K562 (cell line): Measurements from ENCODE around the gene CBX8. TPM values are rescaled to one million over a fixed set of nuclear protein-coding genes. Genes with fewer than 3 reads are reported as not detected.

Source experiments
- ATAC-seq: fragments of 200-7000 bp; cut with Tn5 transposase; 3 replicates; pipeline ENCODE4 v1.9.1; 2020; ENCODE audit warnings: moderate library complexity
- BruUV-seq: library from RNA; stranded (reverse); fragments of 400-500 nt; replicated peaks from 2 replicates; lab custom pipeline; 2021; lab: Mats Ljungman, UMichigan
- CTCF ChIA-PET: fragments of 300-600 bp; formaldehyde crosslinking; extraction: SDS; loops from one replicate; lab custom pipeline; 2021; ENCODE audit warnings: low intra/inter-chr PET ratio; lab: Yijun Ruan, JAX
- POLR2A ChIA-PET: fragments of 300-600, 350-650 bp; sonication (Branson Sonifier 250); formaldehyde crosslinking; extraction: SDS; loops from one replicate; lab custom pipeline; 2021; ENCODE audit warnings: antibody characterized with exemption, inconsistent platforms; lab: Yijun Ruan, JAX
- DNase-seq, 4 experiments: peaks; one replicate each; pipeline versions ENCODE4 v3.0.0 to v3.0.0-alpha.2; 2011 to 2018; ENCODE audit warnings: low spot score in 3 of 4, mixed read lengths in 3 of 4; ENCODE audit errors: extremely low read depth in 1 of 4
- FAIRE-seq: peaks from 2 replicates; lab custom pipeline; 2011; peaks lifted over from hg19 to GRCh38; lab: Jason Lieb, UNC
- H2AFZ ChIP-seq: 2 replicates; pipeline ENCODE4 v1.6.0; 2011; ENCODE audit warnings: low read depth, low read length, control low read depth, inconsistent platforms
- H3K27ac ChIP-seq: fragments of 200-600 bp; 3 replicates; pipeline ENCODE4 v1.8.0; 2011; ENCODE audit warnings: low read depth, mild to moderate bottlenecking, control low read depth, inconsistent platforms, low read length, moderate library complexity, mixed read lengths; ENCODE audit errors: extremely low read depth
- H3K27me3 ChIP-seq, 2 experiments: fragments of 300-600 bp in 1 of 2; 2 replicates in 1 of 2; 3 replicates in 1 of 2; pipeline versions ENCODE4 v1.6.0 to v1.8.0; 2011; ENCODE audit warnings: inconsistent platforms in 2 of 2, low read length in 2 of 2, mild to moderate bottlenecking in 1 of 2, mixed read lengths in 1 of 2, moderate library complexity in 1 of 2; ENCODE audit not compliant: control insufficient read depth in 2 of 2, insufficient read depth in 2 of 2
- H3K36me3 ChIP-seq: fragments of 300-600 bp; 3 replicates; pipeline ENCODE4 v1.8.0; 2011; ENCODE audit warnings: mild to moderate bottlenecking, low read length, inconsistent platforms; ENCODE audit not compliant: control insufficient read depth, insufficient read depth
- H3K4me1 ChIP-seq, 2 experiments: fragments of 200-600 bp in 1 of 2; replicated peaks in 1 of 2; 2 replicates in 1 of 2; 3 replicates in 1 of 2; pipeline versions ENCODE4 v1.5.1 to v1.8.0; 2011; ENCODE audit warnings: inconsistent platforms in 2 of 2, low read length in 2 of 2, mild to moderate bottlenecking in 1 of 2, mixed read lengths in 1 of 2, moderate library complexity in 1 of 2; ENCODE audit not compliant: control insufficient read depth in 2 of 2, insufficient read depth in 2 of 2
- H3K4me2 ChIP-seq: 2 replicates; pipeline ENCODE4 v1.6.1; 2011; ENCODE audit warnings: low read length, control low read depth, inconsistent platforms, mixed read lengths; ENCODE audit not compliant: insufficient read depth
- H3K4me3 ChIP-seq: fragments of 200-600 bp; sonication (generic), shearing (Covaris generic); 2 replicates; pipeline ENCODE4 v1.5.1; 2016; ENCODE audit warnings: control low read depth, inconsistent platforms
- H3K79me2 ChIP-seq: fragments of 200-600 bp; 3 replicates; pipeline ENCODE4 v1.8.0; 2011; ENCODE audit warnings: low read length, inconsistent platforms; ENCODE audit not compliant: control insufficient read depth, insufficient read depth
- H3K9ac ChIP-seq, 2 experiments: 2 replicates each; pipeline versions ENCODE4 v1.6.0 to v1.6.1; 2011; ENCODE audit warnings: low read depth in 2 of 2, low read length in 2 of 2, control low read depth in 1 of 2, inconsistent platforms in 1 of 2, mild to moderate bottlenecking in 1 of 2, mixed read lengths in 1 of 2; ENCODE audit not compliant: insufficient read depth in 1 of 2
- H3K9me1 ChIP-seq: one replicate; pipeline ENCODE4 v1.6.0; 2011; ENCODE audit warnings: inconsistent platforms, mild to moderate bottlenecking, low read length, moderate library complexity; ENCODE audit not compliant: control insufficient read depth, insufficient read depth
- H3K9me3 ChIP-seq: replicated peaks from 2 replicates; pipeline ENCODE4 v1.5.1; 2011; ENCODE audit warnings: low read depth, low read length, inconsistent platforms; ENCODE audit not compliant: control insufficient read depth, insufficient read depth
- H4K20me1 ChIP-seq: replicated peaks from 2 replicates; pipeline ENCODE4 v1.6.1; 2011; ENCODE audit warnings: low read length, inconsistent platforms, mixed read lengths; ENCODE audit not compliant: control insufficient read depth, insufficient read depth
- BRD4 ChIP-seq: fragments of 200-600 bp; sonication (generic); IDR thresholded peaks from 2 replicates; pipeline ENCODE4 v1.6.1; 2017; ENCODE audit warnings: inconsistent platforms
- CXXC5 ChIP-seq: fragments of 250-450 bp; sonication (Bioruptor Pico); IDR thresholded peaks from 2 replicates; pipeline ENCODE4 v1.8.0; 2022; ENCODE audit warnings: inconsistent platforms, mild to moderate bottlenecking, moderate library complexity
- DMBX1 ChIP-seq: fragments of 250-450 bp; sonication (Bioruptor Pico); IDR thresholded peaks from 2 replicates; pipeline ENCODE4 v1.8.0; 2022; ENCODE audit warnings: inconsistent platforms, mild to moderate bottlenecking, moderate library complexity, borderline replicate concordance
- MYC ChIP-seq, 2 experiments: fragments of 250-450 bp in 1 of 2; sonication (Bioruptor Pico) in 1 of 2; IDR thresholded peaks; 2 replicates each; pipeline versions ENCODE4 v1.5.1 to v1.6.1; 2012 to 2021; ENCODE audit warnings: low read depth in 2 of 2, borderline replicate concordance in 1 of 2, improper control_type of control experiment in 1 of 2, low read length in 1 of 2, mild to moderate bottlenecking in 1 of 2, moderate library complexity in 1 of 2
- POLR2G ChIP-seq: fragments of 200-400 bp; formaldehyde crosslinking; IDR thresholded peaks from 2 replicates; pipeline ENCODE4 v1.6.1; 2017; ENCODE audit warnings: low read depth, mild to moderate bottlenecking, antibody characterized with exemption, low read length, moderate library complexity
- TSC22D4 ChIP-seq: fragments of 450-650 bp; IDR thresholded peaks from 2 replicates; pipeline ENCODE4 v1.6.1; 2016; ENCODE audit warnings: missing genetic modification characterization, missing biosample characterization, control low read depth
- WGBS: fragments of 100-300 bp; shearing (Covaris generic); methylation state at CpG from one replicate; pipeline ENCODE4 v1.1.6; 2016; ENCODE audit warnings: low coverage, mixed read lengths; ENCODE audit not compliant: insufficient coverage; ENCODE audit errors: missing lambda C conversion rate; 5-methylcytosine and 5-hydroxymethylcytosine counted together
- in situ Hi-C: fragments of 300-500 bp; cut with MboI; formaldehyde crosslinking; loops from 4 replicates; pipeline ENCODE4 v1.15.0; 2018; ENCODE audit warnings: inconsistent platforms, mixed read lengths
- intact Hi-C: fragments of 100-400 bp; cut with micrococcal nuclease; formaldehyde crosslinking; loops from 2 replicates; pipeline ENCODE4 v1.14.2; 2022
- polyA plus RNA-seq, 8 experiments: library from polyadenylated mRNA; depleted of rRNA in 4 of 8; stranded (reverse) in 5 of 8; unstranded in 3 of 8; fragments of >200 nt; fragmentation: Nextera tagmentation in 2 of 8; fragmentation: Illumina TruSeq in 1 of 8; extraction: Ambion mirVana in 2 of 8; extraction: Trizol in 1 of 8; gene quantifications; 2 replicates each; pipeline versions ENCODE4 v1.2.1 to v1.2.3, GENCODE V29; 2011 to 2014; ENCODE audit warnings: inconsistent platforms in 1 of 8, missing spikeins in 1 of 8
- total RNA-seq, 7 experiments: library from RNA; depleted of rRNA in 6 of 7; stranded (reverse); fragments of >200 nt in 6 of 7; fragmentation: Illumina TruSeq in 2 of 7; extraction: Trizol in 2 of 7; gene quantifications; 2 replicates each; pipeline versions ENCODE4 v1.2.1 to v1.2.3, GENCODE V29; 2011 to 2021; ENCODE audit warnings: low replicate concordance in 1 of 7
- TF ChIP-seq, protein P1 (sequence below): fragments of 200-800 bp; sonication (Bioruptor generic); IDR thresholded peaks from 2 replicates; pipeline ENCODE4 v1.6.1; 2017; ENCODE audit warnings: missing genetic modification characterization, missing compliant biosample characterization
- TF ChIP-seq, protein P2 (sequence below): fragments of 450-650 bp; formaldehyde crosslinking; IDR thresholded peaks from 2 replicates; pipeline ENCODE4 v1.4.0; 2020; ENCODE audit warnings: mild to moderate bottlenecking, mixed read lengths
- TF ChIP-seq, protein P3 (sequence below): sonication (generic); formaldehyde crosslinking; IDR thresholded peaks from 2 replicates; pipeline ENCODE4 v1.8.1; 2023; ENCODE audit warnings: mild to moderate bottlenecking, missing genetic modification reagents

CBX8 gene
- total and polyA plus RNA-seq, 9 of the 15 experiments (the other 6 are each of a cell fraction or from before 2014, with no cell fraction given) = 0.08 to 11.9 (median 2.6) TPM

DNA sequence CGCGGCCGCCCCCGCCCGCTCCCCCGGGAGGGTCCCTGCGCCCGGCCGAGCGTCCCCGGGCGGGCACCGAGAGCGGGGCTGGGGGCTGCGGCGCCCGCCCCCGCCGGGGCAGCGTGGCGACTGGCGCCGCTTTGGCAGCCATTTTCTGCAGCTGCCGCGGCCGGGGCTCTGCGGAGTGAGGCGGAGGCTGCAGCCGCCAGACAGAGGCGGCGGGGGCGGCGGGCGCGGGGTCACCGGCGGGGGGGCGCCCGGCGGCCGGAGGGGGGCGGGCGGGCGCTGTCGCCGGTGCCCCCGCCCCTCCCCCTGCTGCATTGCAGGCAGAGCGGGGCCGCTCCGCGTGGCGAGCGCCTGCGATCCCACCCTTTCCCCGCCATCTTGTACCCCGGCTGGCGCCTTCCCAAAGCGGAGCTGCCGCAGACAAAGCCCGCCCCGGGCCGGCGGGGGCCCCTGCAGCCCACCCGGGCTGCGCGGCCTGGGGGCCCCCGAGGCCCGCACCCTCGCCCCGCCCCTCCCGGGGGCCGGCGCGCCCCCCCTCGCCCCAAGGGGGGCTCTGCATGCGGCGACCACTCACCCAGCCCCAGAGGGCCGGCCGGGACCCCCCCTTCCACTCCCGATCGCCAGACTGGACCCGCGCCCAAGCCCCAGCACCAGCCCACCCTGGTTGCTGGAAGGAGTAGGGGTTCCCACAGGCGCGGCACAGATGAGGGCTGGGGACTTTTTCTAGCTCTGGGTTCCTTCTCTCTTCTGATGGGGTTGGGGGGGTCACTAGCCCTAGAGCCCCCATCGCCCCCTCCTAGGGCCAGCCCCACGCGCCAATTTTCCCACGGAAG is 16.6 kb upstream of the CBX8 start:
- Histone ChIP-seq H3K4me3 (0 out of 2 replicates have a peak overlapping the region, but pooled peaks have one; percentile 16), H3K79me2 (no peaks in the 10 kb centered on the region), H3K27me3 (no peaks in the 10 kb centered on the region), H3K36me3 (no peaks in the 10 kb centered on the region), H3K9me3 (no peaks in the 10 kb centered on the region), H3K9me1 (no peaks in the 10 kb centered on the region), H4K20me1 (no peaks in the 10 kb centered on the region), H3K4me1 (peaks cover 32 to 76% of the 10 kb centered on the region in 2 experiments), H3K4me2 (no peak overlapping the region), H3K27ac (peak overlapping the region; percentile 84), H3K9ac (peak overlapping the region; percentile 55 to 88; a peak in 3 of 4 replicates), H2AFZ (peak overlapping the region; percentile 68)
- POLR2A ChIA-PET = interaction anchor here (0.6 to 18.8 kb wide), 6 partner anchors 8 to 102 kb away, joined by 3 to 386 read pairs (median 3); partner anchors contain the start of gene CBX4
- ATAC-seq (no peak), DNase-seq (peak; percentile 61 to 86 (median 77)), FAIRE-seq (no peak)
- in situ Hi-C loops (no loop called here), intact Hi-C loops (loop anchor here (5.0 kb wide), 1 partner anchor 179 kb away; no protein-coding TSS in a partner anchor)
- CTCF ChIA-PET = no interaction called here
- BruUV-seq = no TSS peak
- 0% methylated on average over 12 of the region's 89 CpGs for whole genome bisulfite sequencing
- TF ChIP-seq, protein P1, sequence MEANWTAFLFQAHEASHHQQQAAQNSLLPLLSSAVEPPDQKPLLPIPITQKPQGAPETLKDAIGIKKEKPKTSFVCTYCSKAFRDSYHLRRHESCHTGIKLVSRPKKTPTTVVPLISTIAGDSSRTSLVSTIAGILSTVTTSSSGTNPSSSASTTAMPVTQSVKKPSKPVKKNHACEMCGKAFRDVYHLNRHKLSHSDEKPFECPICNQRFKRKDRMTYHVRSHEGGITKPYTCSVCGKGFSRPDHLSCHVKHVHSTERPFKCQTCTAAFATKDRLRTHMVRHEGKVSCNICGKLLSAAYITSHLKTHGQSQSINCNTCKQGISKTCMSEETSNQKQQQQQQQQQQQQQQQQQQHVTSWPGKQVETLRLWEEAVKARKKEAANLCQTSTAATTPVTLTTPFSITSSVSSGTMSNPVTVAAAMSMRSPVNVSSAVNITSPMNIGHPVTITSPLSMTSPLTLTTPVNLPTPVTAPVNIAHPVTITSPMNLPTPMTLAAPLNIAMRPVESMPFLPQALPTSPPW (CRISPR knock-in tag) = peak; percentile 95
- TF ChIP-seq POLR2G = peak; percentile 77
- TF ChIP-seq, protein P2, sequence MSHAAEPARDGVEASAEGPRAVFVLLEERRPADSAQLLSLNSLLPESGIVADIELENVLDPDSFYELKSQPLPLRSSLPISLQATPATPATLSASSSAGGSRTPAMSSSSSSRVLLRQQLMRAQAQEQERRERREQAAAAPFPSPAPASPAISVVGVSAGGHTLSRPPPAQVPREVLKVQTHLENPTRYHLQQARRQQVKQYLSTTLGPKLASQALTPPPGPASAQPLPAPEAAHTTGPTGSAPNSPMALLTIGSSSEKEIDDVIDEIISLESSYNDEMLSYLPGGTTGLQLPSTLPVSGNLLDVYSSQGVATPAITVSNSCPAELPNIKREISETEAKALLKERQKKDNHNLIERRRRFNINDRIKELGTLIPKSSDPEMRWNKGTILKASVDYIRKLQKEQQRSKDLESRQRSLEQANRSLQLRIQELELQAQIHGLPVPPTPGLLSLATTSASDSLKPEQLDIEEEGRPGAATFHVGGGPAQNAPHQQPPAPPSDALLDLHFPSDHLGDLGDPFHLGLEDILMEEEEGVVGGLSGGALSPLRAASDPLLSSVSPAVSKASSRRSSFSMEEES (CRISPR knock-in tag) = no peak
- TF ChIP-seq MYC (IDR thresholded peaks at IDR 0.05; ENCODE audit: low read depth, low read length) = peak; percentile 86
- no peak for TF ChIP-seq MYC (CRISPR knock-in tag; IDR thresholded peaks at IDR 0.05; ENCODE audit: borderline replicate concordance, low read depth)
- TF ChIP-seq DMBX1 (CRISPR knock-in tag) = no peak
- no peak for TF ChIP-seq TSC22D4 (tag)
- peak; percentile 64 for TF ChIP-seq CXXC5
- TF ChIP-seq BRD4 = no peak
- TF ChIP-seq, protein P3, sequence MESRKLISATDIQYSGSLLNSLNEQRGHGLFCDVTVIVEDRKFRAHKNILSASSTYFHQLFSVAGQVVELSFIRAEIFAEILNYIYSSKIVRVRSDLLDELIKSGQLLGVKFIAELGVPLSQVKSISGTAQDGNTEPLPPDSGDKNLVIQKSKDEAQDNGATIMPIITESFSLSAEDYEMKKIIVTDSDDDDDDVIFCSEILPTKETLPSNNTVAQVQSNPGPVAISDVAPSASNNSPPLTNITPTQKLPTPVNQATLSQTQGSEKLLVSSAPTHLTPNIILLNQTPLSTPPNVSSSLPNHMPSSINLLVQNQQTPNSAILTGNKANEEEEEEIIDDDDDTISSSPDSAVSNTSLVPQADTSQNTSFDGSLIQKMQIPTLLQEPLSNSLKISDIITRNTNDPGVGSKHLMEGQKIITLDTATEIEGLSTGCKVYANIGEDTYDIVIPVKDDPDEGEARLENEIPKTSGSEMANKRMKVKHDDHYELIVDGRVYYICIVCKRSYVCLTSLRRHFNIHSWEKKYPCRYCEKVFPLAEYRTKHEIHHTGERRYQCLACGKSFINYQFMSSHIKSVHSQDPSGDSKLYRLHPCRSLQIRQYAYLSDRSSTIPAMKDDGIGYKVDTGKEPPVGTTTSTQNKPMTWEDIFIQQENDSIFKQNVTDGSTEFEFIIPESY = peak; percentile 38; the same call in 1 of the 2 replicates
